Measurements from ENCODE around the gene PGLYRP1. TPM values are rescaled to one million over a fixed set of nuclear protein-coding genes. Genes with fewer than 3 reads are reported as not detected.

PGLYRP1 gene
- total RNA-seq, 1 donor from 2014 or later: not detected

DNA sequence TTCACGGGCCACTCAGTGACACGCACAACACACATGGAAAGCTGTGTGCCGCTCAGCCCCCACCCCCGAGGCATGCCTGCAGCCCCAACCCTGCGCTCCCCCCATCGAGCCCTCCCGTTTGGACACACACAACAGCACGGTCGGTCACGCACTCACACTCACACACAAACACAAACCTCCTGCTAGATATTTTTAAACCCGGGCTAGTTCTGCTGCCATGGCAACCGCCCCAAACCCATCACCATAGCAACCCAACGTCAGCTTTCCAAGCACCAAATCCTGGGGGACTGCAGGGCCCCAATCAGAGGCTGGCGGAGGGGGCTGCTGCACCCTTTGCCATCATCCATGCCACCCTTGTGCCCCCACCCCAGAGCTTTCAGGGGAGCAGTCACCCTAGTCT, 46.7 kb downstream of the PGLYRP1 start:
- no peak for ATAC-seq (ENCODE audit: poor library complexity)
- DNase-seq: no peak
- intact Hi-C loops (cut with DNase I): no loop called here

DNA sequence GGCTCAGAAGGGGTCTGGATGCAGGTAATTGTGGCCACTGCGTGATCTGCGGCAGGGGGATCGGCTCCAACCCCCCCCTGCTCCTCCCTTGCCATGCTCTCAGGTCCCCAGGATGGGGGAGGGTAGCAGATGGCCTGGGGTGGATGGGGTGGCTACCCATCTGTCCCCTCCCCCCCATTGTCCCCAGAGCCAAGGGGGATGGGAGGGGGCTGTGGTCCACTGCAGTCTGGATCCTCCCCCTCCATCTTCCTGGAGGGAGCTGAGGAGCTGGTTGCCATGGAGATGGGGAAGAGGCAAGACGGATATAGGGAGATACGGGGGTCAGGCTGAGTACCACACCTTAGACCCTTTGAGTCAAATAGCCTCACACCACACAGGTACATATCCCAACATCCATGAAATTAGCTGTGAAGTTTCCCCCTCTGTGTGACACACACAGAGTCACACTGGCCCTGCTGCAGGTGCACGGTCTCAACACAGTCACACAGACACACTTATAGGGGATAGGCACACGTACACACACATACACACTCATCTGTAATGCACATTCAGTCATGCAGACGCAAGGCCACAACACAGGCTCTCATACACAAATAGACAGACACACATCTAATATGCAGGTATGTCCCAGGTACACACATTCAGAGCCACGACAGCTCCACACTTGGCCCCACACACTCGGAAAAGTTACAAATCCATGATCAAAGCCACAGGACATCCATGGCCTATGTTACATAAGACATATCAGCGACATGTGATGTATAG, 47.4 kb downstream of the PGLYRP1 start:
- ATAC-seq (ENCODE audit: poor library complexity) (no peak), DNase-seq (no peak)
- intact Hi-C loops (cut with DNase I): no loop called here

DNA sequence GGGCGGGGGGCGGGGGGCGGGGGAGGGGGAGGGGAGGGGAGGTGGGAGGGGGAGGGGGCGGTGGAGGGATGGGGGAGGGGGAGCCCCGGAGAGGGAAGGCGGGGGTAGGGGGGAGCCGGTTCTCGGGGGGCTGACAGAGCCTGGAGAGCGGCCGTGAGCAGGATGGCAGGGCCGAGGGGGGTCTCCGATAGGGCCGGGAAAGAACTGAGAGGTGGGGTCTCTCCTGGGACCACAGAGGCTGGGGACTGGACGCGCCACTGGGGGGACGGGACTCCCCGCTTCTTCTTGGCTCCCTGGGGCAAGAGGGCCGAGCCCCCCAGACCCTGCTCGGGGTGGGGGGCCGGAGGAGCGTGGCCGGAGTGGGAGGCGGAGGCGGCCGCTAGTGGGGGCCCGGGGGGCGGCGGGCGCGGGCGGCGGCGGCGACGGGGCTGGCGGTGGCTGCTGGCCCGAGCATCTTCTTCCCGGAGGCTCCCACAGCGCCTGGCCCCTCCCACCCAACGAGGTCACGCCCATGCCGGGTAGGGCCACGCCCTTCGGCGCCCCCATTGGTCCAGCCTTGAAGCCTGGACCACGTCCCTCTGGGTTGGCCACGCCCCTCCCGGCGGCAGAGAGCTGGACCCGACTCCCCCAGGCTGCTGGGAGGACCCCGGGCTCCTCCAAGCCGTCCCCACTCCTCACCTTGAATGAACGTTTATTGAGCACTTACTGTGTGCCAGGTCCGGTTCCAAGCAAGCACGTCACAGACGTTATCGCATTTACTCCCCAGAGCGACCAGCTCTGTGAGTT, 49.1 kb downstream of the PGLYRP1 start, which contains the start of gene NOVA2:
Gene NOVA2, minus strand, starts transcription at position 313 of the 786 bp plus-strand sequence. CDS start 514 bp downstream, outside the sequence.
- DNase-seq: peak; percentile 86
- ATAC-seq (ENCODE audit: poor library complexity): peak; percentile 46
- intact Hi-C loops (cut with DNase I): no loop called here

DNA sequence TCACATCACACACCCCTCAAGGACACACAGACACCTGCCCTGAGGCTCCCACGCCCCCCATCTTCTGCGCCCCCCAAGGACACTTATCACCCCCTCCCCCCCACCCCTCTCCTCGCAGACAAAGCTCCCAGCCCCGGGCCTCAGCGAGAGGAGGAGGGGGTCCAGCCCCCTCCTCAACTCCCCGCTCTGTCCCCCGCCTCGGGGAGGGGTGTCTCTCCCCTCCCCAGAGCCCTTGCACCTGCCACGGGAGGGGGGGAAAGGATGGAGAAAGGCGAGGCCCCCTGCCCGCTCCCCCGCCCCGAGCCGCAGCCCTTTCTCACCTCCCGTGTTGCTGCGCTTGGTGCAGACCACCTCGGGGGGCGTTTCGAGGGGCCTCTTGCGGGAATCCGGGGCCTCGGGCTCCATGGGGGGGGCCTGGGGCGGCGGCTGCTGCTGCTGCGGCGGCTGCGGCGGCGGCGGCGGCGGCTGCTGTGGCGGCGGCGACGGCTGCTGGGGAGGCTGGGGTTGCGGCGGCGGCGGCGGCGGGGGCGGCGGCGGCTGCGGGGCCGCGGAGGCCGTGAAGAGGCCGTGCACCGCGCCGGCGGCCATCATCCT, 49.8 kb downstream of the PGLYRP1 start:
- DNase-seq: no peak
- intact Hi-C loops (cut with DNase I): no loop called here
- ATAC-seq (ENCODE audit: poor library complexity): no peak

DNA sequence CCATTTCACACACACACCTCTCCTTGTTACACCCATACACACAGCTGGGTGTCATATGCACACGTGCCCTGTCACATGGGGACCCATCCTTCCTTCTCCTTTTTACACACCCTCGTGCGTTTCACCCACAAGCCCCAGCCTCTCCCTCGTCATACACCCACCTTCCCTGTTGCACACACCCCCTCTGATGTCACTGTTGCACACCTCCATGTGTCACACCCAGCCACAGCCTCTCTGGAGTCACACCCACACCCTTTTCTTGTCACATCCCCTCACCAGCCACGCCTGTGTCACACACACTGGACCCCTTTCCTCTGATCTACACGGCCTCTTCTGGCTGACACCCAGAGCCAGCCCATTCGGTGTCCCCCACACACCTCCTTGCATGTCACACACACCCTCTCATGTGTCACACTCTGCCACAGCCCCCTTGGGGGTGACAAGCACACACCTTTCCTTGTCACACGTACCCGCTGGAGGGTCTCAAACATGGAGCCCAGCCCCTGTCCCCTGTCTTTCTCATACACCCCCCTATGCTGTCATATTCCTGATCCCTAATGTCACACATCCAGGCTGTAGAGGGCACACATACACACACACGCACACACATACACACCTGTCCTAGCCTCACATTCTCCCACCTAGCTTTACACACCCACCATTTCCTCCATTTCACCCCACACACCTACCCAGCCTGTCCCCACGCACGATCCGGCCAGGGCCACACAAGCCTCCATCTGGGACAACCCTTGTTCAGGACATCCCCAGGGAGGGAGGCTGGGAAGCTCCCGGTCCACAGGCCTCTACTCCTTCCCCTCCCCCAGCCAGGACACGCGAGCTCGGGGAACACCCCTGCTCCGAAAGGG, 50.5 kb downstream of the PGLYRP1 start:
- intact Hi-C loops (cut with DNase I): no loop called here
- ATAC-seq (ENCODE audit: poor library complexity): peak; percentile 48
- DNase-seq: no peak

DNA sequence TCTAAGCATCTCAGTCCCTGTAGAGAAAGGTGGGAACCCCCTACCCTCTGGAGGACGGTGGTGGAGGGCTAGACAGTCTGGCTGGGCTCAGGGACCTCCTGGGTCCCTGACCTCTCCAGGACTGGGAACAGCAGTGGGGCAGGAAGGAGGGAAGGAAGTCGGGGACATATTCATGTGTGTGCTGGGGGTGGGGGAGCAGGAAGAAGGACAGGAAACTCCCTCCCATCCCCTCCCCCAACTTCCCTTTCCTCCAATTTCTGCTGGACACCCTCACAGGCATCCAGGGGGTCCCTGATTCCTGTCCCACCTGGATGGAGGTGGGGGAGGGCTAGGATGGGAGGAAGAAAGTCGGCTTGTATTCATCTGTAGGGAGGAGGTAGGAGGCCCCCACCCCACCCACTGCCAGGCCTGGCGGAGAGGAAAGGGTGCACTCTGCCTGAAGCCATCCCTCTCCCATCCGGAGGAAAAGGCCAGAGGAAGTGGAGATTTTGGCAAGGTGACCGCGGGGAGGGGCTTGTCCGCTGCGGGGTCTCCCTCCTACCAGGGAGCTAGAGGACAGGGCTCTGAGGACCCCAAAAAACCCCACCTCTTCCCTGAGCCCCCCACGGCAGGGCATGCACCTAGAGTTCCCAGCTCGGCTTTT, 51.5 kb downstream of the PGLYRP1 start:
- DNase-seq (peak; percentile 47), ATAC-seq (ENCODE audit: poor library complexity) (peak; percentile 38)
- intact Hi-C loops (cut with DNase I): no loop called here

DNA sequence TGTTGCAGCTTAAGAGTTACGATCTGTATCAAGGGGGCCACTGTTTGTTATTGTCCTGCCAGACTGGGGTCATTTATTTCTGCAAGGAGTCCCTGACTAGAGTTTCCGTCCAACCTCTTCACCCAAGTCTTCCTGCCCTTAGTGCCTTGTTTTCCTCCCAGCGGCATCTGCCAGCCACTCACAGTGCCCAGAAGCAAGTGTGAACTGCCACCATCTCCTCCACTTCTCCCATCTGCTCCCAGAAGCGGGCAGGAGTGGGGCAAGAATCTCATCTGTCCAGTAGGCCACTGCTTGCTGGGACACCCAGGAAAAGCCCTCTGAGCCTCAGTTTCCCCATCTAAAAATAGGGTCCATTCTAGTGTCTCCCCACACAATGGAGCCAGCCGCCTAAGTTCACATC, 53.2 kb downstream of the PGLYRP1 start:
- ATAC-seq (ENCODE audit: poor library complexity): no peak
- intact Hi-C loops (cut with DNase I): no loop called here
- DNase-seq: no peak

Small RNA genes within 50 kb of the gene (microRNA-seq; reads per million reads assigned to microRNA genes)
- 74.7 reads per million, percentile 49 among the genes with 10 or more reads in this experiment for gene MIR769

Other genes starting within 250 kb of the PGLYRP1 start
- 237 TPM for gene DMPK, start 240.6 kb downstream of the PGLYRP1 start, total RNA-seq
- 57.2 TPM for gene DMWD, start 230.2 kb downstream of the PGLYRP1 start, total RNA-seq
- gene RSPH6A, start 207.7 kb downstream of the PGLYRP1 start, total RNA-seq: 0.08 TPM
- 29.6 TPM for gene SYMPK, start 159.9 kb downstream of the PGLYRP1 start, total RNA-seq
- gene FOXA3, start 158.7 kb downstream of the PGLYRP1 start, total RNA-seq: not detected
- gene IRF2BP1, start 136.9 kb downstream of the PGLYRP1 start, total RNA-seq: 20.0 TPM
- gene MYPOP, start 120.4 kb downstream of the PGLYRP1 start, total RNA-seq: 15.2 TPM
- gene NANOS2, start 108.3 kb downstream of the PGLYRP1 start, total RNA-seq: not detected
- 3.7 TPM for gene NOVA2, start 49.2 kb downstream of the PGLYRP1 start, total RNA-seq
- 6.8 TPM for gene CCDC61, start 27.6 kb downstream of the PGLYRP1 start, total RNA-seq
- not detected for gene IGFL4, start 17.9 kb upstream of the PGLYRP1 start, total RNA-seq
- gene IGFL3, start 101.6 kb upstream of the PGLYRP1 start, total RNA-seq: not detected
- not detected for gene IGFL2, start 125.2 kb upstream of the PGLYRP1 start, total RNA-seq
- gene IGFL1, start 206.7 kb upstream of the PGLYRP1 start, total RNA-seq: not detected

Measured in Right ventricle myocardium superior (tissue), 1 donor.